LNCAP (cell line): ENCODE data around the gene HS2ST1.

Experiments
- CTCF ChIP-seq: fragments of 450-650 bp; IDR thresholded peaks from 2 replicates; pipeline ENCODE4 v1.5.1; 2017; ENCODE audit warnings: mild to moderate bottlenecking

The HS2ST1 gene

GRCh38 chr1:87111659-87112371 is 197.4 kb downstream of the HS2ST1 start:
- no peak for TF ChIP-seq CTCF

DNA sequence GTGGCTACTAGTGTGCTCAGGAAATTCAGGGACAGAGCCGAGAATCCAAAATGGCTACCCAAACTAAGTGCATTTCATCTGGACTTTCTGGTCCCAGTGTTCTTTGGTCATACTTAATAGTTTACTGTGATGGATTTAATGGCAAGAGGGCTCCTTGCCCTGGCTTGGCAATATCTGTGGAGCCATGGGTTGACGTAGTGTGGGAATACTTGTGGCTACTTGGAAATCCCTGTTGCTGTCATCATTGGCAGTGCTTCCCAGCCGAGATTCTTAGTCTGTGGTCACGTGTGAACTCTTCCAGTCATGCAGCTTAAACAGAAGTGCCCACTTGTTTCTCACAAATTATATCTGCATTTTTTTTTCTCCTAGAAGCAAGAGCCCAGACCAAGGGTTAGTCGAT is 198.9 kb downstream of the HS2ST1 start:
- no peak for TF ChIP-seq CTCF

DNA sequence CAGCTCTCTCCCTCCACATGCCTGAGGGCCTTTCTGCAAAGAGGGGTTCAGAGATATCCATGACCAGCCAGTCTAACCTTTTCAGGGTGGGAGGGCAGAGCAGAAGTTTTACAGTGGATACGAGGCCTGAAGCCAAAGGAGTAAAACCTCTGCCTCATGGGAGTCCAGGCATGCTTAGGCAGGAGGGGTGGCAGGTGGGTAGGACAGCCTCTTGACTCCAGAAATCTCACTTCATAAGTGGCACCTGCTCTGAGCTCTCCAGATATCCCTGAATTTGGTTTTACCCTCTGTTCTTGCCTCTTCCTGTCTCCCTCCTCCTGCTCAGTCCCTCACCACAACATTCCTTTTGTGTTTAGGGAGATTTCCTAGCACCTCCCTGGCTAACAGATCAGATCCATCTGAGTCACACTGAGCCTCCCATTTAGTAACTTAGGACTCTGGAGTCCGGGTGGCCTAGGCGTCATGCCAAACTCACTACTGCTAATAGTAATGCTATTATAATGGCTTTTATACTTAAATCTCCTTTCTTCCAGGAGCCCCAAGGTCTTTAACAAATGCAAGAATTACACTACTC is 201.0 kb downstream of the HS2ST1 start:
- TF ChIP-seq CTCF: no peak

GRCh38 chr1:87115891-87116290 is 201.5 kb downstream of the HS2ST1 start:
- TF ChIP-seq CTCF: no peak

- no peak for TF ChIP-seq CTCF
Measured at GRCh38 chr1:87117761-87118368, 203.4 kb downstream of the HS2ST1 start.

- no peak for TF ChIP-seq CTCF
Measured at GRCh38 chr1:87119541-87120140, 205.2 kb downstream of the HS2ST1 start.

DNA sequence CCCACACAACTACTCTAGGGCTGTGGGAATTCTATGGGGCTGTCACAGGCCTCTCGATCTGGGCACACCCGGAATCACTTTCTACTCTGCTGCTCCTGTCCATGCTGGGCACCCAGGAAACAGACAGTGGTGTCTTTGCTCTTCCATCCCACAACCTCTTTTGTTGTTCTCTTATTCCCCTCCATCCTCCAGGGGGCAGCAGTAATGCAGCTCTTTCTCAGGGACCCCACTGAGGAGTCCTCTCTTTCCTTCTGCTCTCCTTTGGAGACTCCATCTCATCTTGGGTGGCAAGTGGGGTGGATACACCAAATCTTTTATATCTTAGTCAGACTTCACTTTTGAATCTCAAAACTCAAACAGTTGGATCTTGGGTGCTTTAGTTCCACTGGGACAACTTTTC is 206.3 kb downstream of the HS2ST1 start:
- TF ChIP-seq CTCF: no peak
